ENCODE measurements around the gene ASTN2.

DNA sequence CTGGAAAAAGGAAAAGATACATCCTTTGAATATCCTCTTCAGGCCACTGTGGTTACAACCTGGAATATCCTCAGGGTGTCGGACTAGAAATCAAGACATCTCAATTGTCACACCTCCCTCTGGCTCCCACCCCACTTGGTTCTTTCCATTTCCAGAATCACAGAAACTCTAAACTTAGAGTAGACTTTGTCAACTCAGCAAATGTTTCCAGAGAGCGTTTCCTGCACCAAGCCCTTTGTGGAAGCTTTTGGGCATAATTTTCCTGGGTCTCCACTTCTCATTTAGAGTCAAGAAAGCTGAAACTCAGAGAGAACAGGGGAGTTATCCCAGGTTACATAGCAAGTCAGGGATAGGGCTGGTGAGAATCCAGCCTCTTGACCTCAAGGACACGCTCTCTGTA, 108.8 kb downstream of the ASTN2 start:
- TF ChIP-seq, protein P1, sequence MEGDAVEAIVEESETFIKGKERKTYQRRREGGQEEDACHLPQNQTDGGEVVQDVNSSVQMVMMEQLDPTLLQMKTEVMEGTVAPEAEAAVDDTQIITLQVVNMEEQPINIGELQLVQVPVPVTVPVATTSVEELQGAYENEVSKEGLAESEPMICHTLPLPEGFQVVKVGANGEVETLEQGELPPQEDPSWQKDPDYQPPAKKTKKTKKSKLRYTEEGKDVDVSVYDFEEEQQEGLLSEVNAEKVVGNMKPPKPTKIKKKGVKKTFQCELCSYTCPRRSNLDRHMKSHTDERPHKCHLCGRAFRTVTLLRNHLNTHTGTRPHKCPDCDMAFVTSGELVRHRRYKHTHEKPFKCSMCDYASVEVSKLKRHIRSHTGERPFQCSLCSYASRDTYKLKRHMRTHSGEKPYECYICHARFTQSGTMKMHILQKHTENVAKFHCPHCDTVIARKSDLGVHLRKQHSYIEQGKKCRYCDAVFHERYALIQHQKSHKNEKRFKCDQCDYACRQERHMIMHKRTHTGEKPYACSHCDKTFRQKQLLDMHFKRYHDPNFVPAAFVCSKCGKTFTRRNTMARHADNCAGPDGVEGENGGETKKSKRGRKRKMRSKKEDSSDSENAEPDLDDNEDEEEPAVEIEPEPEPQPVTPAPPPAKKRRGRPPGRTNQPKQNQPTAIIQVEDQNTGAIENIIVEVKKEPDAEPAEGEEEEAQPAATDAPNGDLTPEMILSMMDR (IDR thresholded peaks at IDR 0.05; ENCODE audit: low read length), result no peak
- TF ChIP-seq EZH2 (IDR thresholded peaks at IDR 0.05; ENCODE audit: borderline replicate concordance, low read length), result no peak

All from OCI-LY1 (cell line).